ENCODE measurements around the gene PPP4R3A.
A peak's percentile ranks its signal among the peaks of the same experiment; 100 is the strongest.

The PPP4R3A gene

DNA sequence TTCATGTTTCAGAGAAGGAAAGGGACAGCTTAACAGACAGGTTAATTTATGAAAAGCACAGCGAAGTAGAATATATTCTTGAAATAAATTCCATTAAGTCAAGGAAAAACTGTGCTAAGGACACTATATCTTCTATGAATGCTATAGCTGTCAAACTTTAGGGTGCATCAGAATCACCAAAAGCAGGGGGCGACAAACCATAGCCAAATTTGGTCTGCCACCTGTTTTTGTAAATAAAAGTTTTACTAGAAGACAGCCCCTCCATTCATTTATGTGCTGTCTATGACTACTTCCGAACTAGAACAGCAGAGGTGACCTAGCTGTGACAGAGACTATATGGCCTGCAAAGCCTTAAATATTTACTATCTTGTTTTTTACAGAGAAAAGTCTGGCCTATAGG, 25.9 kb downstream of the PPP4R3A start:
- no peak overlapping the region for H3K4me3 ChIP-seq (replicated peaks; ENCODE audit: insufficient read depth, low read length)
- no peak for DNase-seq (ENCODE audit: low read depth in 1 of 2, low spot score in 1 of 2)
- no peak overlapping the region for H3K27ac ChIP-seq (replicated peaks)
- TF ChIP-seq REST (IDR thresholded peaks at IDR 0.05; ENCODE audit: insufficient replicate concordance, low read depth): no peak
- no peak for TF ChIP-seq GABPA (IDR thresholded peaks at IDR 0.05; ENCODE audit: low read depth)
- TF ChIP-seq, protein P1, sequence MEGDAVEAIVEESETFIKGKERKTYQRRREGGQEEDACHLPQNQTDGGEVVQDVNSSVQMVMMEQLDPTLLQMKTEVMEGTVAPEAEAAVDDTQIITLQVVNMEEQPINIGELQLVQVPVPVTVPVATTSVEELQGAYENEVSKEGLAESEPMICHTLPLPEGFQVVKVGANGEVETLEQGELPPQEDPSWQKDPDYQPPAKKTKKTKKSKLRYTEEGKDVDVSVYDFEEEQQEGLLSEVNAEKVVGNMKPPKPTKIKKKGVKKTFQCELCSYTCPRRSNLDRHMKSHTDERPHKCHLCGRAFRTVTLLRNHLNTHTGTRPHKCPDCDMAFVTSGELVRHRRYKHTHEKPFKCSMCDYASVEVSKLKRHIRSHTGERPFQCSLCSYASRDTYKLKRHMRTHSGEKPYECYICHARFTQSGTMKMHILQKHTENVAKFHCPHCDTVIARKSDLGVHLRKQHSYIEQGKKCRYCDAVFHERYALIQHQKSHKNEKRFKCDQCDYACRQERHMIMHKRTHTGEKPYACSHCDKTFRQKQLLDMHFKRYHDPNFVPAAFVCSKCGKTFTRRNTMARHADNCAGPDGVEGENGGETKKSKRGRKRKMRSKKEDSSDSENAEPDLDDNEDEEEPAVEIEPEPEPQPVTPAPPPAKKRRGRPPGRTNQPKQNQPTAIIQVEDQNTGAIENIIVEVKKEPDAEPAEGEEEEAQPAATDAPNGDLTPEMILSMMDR (IDR thresholded peaks at IDR 0.05; ENCODE audit: insufficient read depth, low read length): no peak
- no peak for TF ChIP-seq SPI1 (IDR thresholded peaks at IDR 0.05; ENCODE audit: borderline replicate concordance, low read depth)
- TF ChIP-seq POLR2AphosphoS5 (IDR thresholded peaks at IDR 0.05; ENCODE audit: low read depth): no peak
- no peaks in the 10 kb centered on the region for H3K27me3 ChIP-seq (ENCODE audit: insufficient read depth, poor library complexity, severe bottlenecking)

GRCh38 chr14:91482263-91483013, 27.7 kb downstream of the PPP4R3A start:
- H3K4me3 ChIP-seq (replicated peaks; ENCODE audit: insufficient read depth, low read length): no peak overlapping the region
- peak in 1 of 2 experiments; percentile 71 for DNase-seq (ENCODE audit: low read depth in 1 of 2, low spot score in 1 of 2)
- no peaks in the 10 kb centered on the region for H3K27me3 ChIP-seq (ENCODE audit: insufficient read depth, poor library complexity, severe bottlenecking)
- no peak overlapping the region for H3K27ac ChIP-seq (replicated peaks)
- TF ChIP-seq, protein P1 (IDR thresholded peaks at IDR 0.05; ENCODE audit: insufficient read depth, low read length): no peak
- no peak for TF ChIP-seq GABPA (IDR thresholded peaks at IDR 0.05; ENCODE audit: low read depth)
- no peak for TF ChIP-seq SPI1 (IDR thresholded peaks at IDR 0.05; ENCODE audit: borderline replicate concordance, low read depth)
- TF ChIP-seq REST (IDR thresholded peaks at IDR 0.05; ENCODE audit: insufficient replicate concordance, low read depth): no peak
- TF ChIP-seq POLR2AphosphoS5 (IDR thresholded peaks at IDR 0.05; ENCODE audit: low read depth): no peak

DNA sequence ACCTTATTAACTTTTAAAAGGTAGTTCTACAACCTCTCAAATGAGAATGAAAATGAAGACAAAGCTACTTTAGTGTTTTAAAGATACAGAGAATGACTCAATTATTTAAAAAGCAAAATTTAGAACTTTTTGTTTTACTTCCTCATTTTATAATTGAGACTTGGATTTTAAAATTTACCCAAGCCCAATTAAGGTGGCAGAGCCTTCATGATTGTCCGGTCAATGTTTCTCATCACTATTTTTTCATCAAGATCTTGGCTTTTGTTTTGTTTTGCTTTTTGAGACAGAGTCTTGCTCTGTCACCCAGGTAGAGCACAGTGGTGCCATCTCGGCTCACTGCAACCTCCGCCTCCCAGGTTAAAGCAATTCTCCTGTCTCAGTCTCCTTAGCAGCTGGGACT, 32.7 kb downstream of the PPP4R3A start:
- Histone ChIP-seq H3K4me3 (replicated peaks; ENCODE audit: insufficient read depth, low read length) (no peak overlapping the region), H3K27ac (replicated peaks) (no peak overlapping the region), H3K27me3 (ENCODE audit: insufficient read depth, poor library complexity, severe bottlenecking) (no peaks in the 10 kb centered on the region)
- no peak for TF ChIP-seq POLR2AphosphoS5 (IDR thresholded peaks at IDR 0.05; ENCODE audit: low read depth)
- TF ChIP-seq SPI1 (IDR thresholded peaks at IDR 0.05; ENCODE audit: borderline replicate concordance, low read depth): no peak
- TF ChIP-seq, protein P1 (IDR thresholded peaks at IDR 0.05; ENCODE audit: insufficient read depth, low read length): no peak
- TF ChIP-seq GABPA (IDR thresholded peaks at IDR 0.05; ENCODE audit: low read depth): no peak
- no peak for TF ChIP-seq REST (IDR thresholded peaks at IDR 0.05; ENCODE audit: insufficient replicate concordance, low read depth)
- DNase-seq (ENCODE audit: low read depth in 1 of 2, low spot score in 1 of 2): no peak

Data from HL-60 (cell line).